Activated naive CD8-positive, alpha-beta T cell treated with anti-CD3 and anti-CD28 coated beads, Interleukin-2, amount 50 U/mL, for 16 hours (primary cell): Measurements from ENCODE around the gene MYO5C.
A peak's percentile ranks its signal among the peaks of the same experiment; 100 is the strongest.
"Not testable (repeated sequence)": the region's sequence is repeated elsewhere in the genome, so short reads cannot be mapped to it uniquely, and the experiment has no call there.

Source experiments
- DNase-seq: peaks from one replicate; pipeline ENCODE4 v3.0.0-alpha.2; 2020; ENCODE audit warnings: low read depth, low spot score

The MYO5C gene

GRCh38 chr15:52243697-52244555 is 51.7 kb downstream of the MYO5C start:
- no peak for DNase-seq

GRCh38 chr15:52243286-52243685 is 52.3 kb downstream of the MYO5C start:
- DNase-seq = no peak

- no peak for DNase-seq
Measured at GRCh38 chr15:52241489-52241888, 54.1 kb downstream of the MYO5C start.

GRCh38 chr15:52240166-52240565 is 55.4 kb downstream of the MYO5C start:
- DNase-seq = no peak

- not testable (repeated sequence) for DNase-seq
Measured at GRCh38 chr15:52238989-52239525, 56.5 kb downstream of the MYO5C start.

GRCh38 chr15:52238149-52238548 is 57.5 kb downstream of the MYO5C start:
- no peak for DNase-seq

- DNase-seq = no peak
Measured at GRCh38 chr15:52236013-52236412, 59.6 kb downstream of the MYO5C start.

- no peak for DNase-seq
Measured at GRCh38 chr15:52234596-52235541, 60.7 kb downstream of the MYO5C start.

- DNase-seq = no peak
Measured at GRCh38 chr15:52233405-52233804, 62.2 kb downstream of the MYO5C start.

GRCh38 chr15:52232327-52232726 is 63.3 kb downstream of the MYO5C start:
- DNase-seq = no peak

- DNase-seq = no peak
Measured at GRCh38 chr15:52230073-52230472, 65.5 kb downstream of the MYO5C start.

- no peak for DNase-seq
Measured at GRCh38 chr15:52228921-52229320, 66.7 kb downstream of the MYO5C start.

- DNase-seq = peak; percentile 21
Measured at GRCh38 chr15:52227456-52227855, 68.1 kb downstream of the MYO5C start.

GRCh38 chr15:52225230-52225629 is 70.4 kb downstream of the MYO5C start:
- no peak for DNase-seq

- DNase-seq = no peak
Measured at GRCh38 chr15:52224211-52224610, 71.4 kb downstream of the MYO5C start.

GRCh38 chr15:52221730-52222129 is 73.9 kb downstream of the MYO5C start:
- no peak for DNase-seq

- DNase-seq = no peak
Measured at GRCh38 chr15:52220937-52221660, 74.5 kb downstream of the MYO5C start.

- DNase-seq = no peak
Measured at GRCh38 chr15:52220251-52220650, 75.4 kb downstream of the MYO5C start.

GRCh38 chr15:52218816-52219215 is 76.8 kb downstream of the MYO5C start:
- no peak for DNase-seq

- DNase-seq = no peak
Measured at GRCh38 chr15:52218371-52218770, 77.2 kb downstream of the MYO5C start.

- no peak for DNase-seq
Measured at GRCh38 chr15:52217186-52217585, 78.4 kb downstream of the MYO5C start.

- DNase-seq = no peak
Measured at GRCh38 chr15:52214553-52214952, 81.1 kb downstream of the MYO5C start.
